A673 (cell line): ENCODE results near the gene SEC31B.

Experiments used
- EZH2 ChIP-seq: fragments of 200-600 bp; sonication (generic); IDR thresholded peaks from 2 replicates; pipeline ENCODE4 v1.6.1; 2017; ENCODE audit warnings: borderline replicate concordance, low read depth, mild to moderate bottlenecking, mixed read lengths, antibody characterized with exemption, low read length; ENCODE audit not compliant: poor library complexity, severe bottlenecking
- TF ChIP-seq, protein P1 (sequence below): fragments of 300-800, 200-600 bp; sonication (generic); conservative IDR thresholded peaks from 2 replicates; pipeline ENCODE4 v1.5.1; 2017; ENCODE audit warnings: low read depth, mild to moderate bottlenecking, antibody characterized with exemption, low read length, moderate library complexity, mixed read lengths

DNA sequence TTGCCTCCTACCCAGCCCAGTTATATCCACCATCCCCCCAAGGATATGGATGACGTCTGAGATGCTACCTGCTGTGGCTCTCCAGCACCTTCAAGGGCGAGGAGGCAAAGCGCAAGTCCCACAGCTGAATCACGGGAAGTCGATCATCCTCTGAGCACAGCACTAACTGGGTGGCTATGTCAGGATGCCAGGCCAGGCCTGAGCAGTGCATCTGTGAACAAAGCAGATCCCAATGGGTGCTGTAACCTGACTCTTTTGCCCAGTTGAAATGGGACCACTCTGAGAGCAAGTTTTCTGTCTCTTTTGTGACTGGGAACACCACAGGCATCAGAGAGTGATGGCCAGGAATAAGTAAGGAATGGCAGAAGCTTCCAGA, 12.3 kb downstream of the SEC31B start:
- no peak for TF ChIP-seq EZH2
- TF ChIP-seq, protein P1, sequence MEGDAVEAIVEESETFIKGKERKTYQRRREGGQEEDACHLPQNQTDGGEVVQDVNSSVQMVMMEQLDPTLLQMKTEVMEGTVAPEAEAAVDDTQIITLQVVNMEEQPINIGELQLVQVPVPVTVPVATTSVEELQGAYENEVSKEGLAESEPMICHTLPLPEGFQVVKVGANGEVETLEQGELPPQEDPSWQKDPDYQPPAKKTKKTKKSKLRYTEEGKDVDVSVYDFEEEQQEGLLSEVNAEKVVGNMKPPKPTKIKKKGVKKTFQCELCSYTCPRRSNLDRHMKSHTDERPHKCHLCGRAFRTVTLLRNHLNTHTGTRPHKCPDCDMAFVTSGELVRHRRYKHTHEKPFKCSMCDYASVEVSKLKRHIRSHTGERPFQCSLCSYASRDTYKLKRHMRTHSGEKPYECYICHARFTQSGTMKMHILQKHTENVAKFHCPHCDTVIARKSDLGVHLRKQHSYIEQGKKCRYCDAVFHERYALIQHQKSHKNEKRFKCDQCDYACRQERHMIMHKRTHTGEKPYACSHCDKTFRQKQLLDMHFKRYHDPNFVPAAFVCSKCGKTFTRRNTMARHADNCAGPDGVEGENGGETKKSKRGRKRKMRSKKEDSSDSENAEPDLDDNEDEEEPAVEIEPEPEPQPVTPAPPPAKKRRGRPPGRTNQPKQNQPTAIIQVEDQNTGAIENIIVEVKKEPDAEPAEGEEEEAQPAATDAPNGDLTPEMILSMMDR: no peak
